Fibroblast of lung (primary cell): ENCODE measurements around the gene ARHGEF16. TPM values are rescaled to one million over a fixed set of nuclear protein-coding genes. Genes with fewer than 3 reads are reported as not detected.

Source experiments
- DNase-seq, 2 donors: peaks; one replicate each; pipeline versions ENCODE4 v3.0.0 to v3.0.0-alpha.2; 2010; ENCODE audit warnings: low read depth in 2 of 2
- H2AFZ ChIP-seq: 2 replicates; pipeline ENCODE4 v1.5.1; 2012; ENCODE audit warnings: low read length, control low read depth, inconsistent platforms
- H3K27ac ChIP-seq: 2 replicates; pipeline ENCODE4 v1.5.1; 2011; ENCODE audit warnings: low read length, control low read depth; ENCODE audit not compliant: insufficient read depth
- H3K27me3 ChIP-seq: 2 replicates; pipeline ENCODE4 v1.5.1; 2011; ENCODE audit warnings: mild to moderate bottlenecking, low read length; ENCODE audit not compliant: control insufficient read depth, insufficient read depth
- H3K36me3 ChIP-seq: 2 replicates; pipeline ENCODE4 v1.5.1; 2011; ENCODE audit warnings: low read length; ENCODE audit not compliant: control insufficient read depth, insufficient read depth
- H3K4me1 ChIP-seq: 2 replicates; pipeline ENCODE4 v1.5.1; 2011; ENCODE audit warnings: low read length; ENCODE audit not compliant: control insufficient read depth, insufficient read depth; ENCODE audit errors: extremely low read depth
- H3K4me2 ChIP-seq: 2 replicates; pipeline ENCODE4 v1.5.1; 2011; ENCODE audit warnings: low read length, control low read depth; ENCODE audit not compliant: insufficient read depth; ENCODE audit errors: extremely low read depth
- H3K4me3 ChIP-seq, 4 experiments: fragments of 200-600 bp in 1 of 4; sonication (generic) in 1 of 4; replicated peaks in 1 of 4; 2 replicates each; pipeline ENCODE4 v1.5.1; 2011 to 2016; ENCODE audit warnings: low read length in 4 of 4, low read depth in 3 of 4, mild to moderate bottlenecking in 3 of 4, control low read depth in 2 of 4, inconsistent platforms in 1 of 4, mixed read lengths in 1 of 4; ENCODE audit not compliant: insufficient read depth in 1 of 4; ENCODE audit errors: control extremely low read depth in 1 of 4
- H3K79me2 ChIP-seq: 2 replicates; pipeline ENCODE4 v1.5.1; 2012; ENCODE audit warnings: mild to moderate bottlenecking, low read length, inconsistent platforms; ENCODE audit not compliant: control insufficient read depth, insufficient read depth
- H3K9ac ChIP-seq: 2 replicates; pipeline ENCODE4 v1.5.1; 2011; ENCODE audit warnings: mild to moderate bottlenecking, low read length, control low read depth; ENCODE audit not compliant: insufficient read depth
- H3K9me3 ChIP-seq: 2 replicates; pipeline ENCODE4 v1.5.1; 2012; ENCODE audit warnings: low read depth, low read length; ENCODE audit not compliant: control insufficient read depth, insufficient read depth
- H4K20me1 ChIP-seq: 2 replicates; pipeline ENCODE4 v1.5.1; 2011; ENCODE audit warnings: low read length; ENCODE audit not compliant: control insufficient read depth, insufficient read depth; ENCODE audit errors: extremely low read depth
- CTCF ChIP-seq, 2 donors: IDR thresholded peaks in 1 of 2; conservative IDR thresholded peaks in 1 of 2; 1 replicate in 1 of 2; 2 replicates in 1 of 2; pipeline ENCODE4 v1.5.1; 2011 to 2012; ENCODE audit warnings: low read length in 2 of 2, control low read depth in 1 of 2, inconsistent platforms in 1 of 2, low read depth in 1 of 2, mild to moderate bottlenecking in 1 of 2
- EZH2 ChIP-seq: IDR thresholded peaks from 2 replicates; pipeline ENCODE4 v1.5.1; 2012; ENCODE audit warnings: low read length, control low read depth, mild to moderate bottlenecking; ENCODE audit errors: missing control alignments
- polyA plus RNA-seq, 2 donors: library from polyadenylated mRNA; depleted of rRNA in 1 of 2; stranded (reverse) in 1 of 2; unstranded in 1 of 2; fragments of >200 nt; gene quantifications; 2 replicates each; pipeline ENCODE4 v1.2.1, GENCODE V29; 2011 to 2012; ENCODE audit warnings: missing spikeins in 1 of 2
- total RNA-seq: library from RNA; depleted of rRNA; stranded (reverse); fragments of >200 nt; gene quantifications from 2 replicates; pipeline ENCODE4 v1.2.1, GENCODE V29; 2014

Gene ARHGEF16
- total and polyA plus RNA-seq, 2 donors (not counting 1 experiment from before 2014, with no cell fraction given): 0.02 to 0.17 TPM

GRCh38 chr1:3439346-3440299, 14.8 kb upstream of the ARHGEF16 start:
- H3K36me3 ChIP-seq: no peaks in the 10 kb centered on the region
- DNase-seq: no peak
- H3K27ac ChIP-seq: no peak overlapping the region
- H3K9ac ChIP-seq: no peak overlapping the region
- peaks cover 4% of the 10 kb centered on the region for H3K27me3 ChIP-seq
- H3K4me2 ChIP-seq: no peak overlapping the region
- no peaks in the 10 kb centered on the region for H4K20me1 ChIP-seq
- H3K9me3 ChIP-seq: no peaks in the 10 kb centered on the region
- H3K4me1 ChIP-seq: no peaks in the 10 kb centered on the region
- TF ChIP-seq CTCF (conservative IDR thresholded peaks at IDR 0.05 in 1 of 2, IDR thresholded peaks at IDR 0.05 in 1 of 2; ENCODE audit: low read depth in 1 of 2, low read length in 2 of 2): no peak
- TF ChIP-seq EZH2: no peak
- no peak overlapping the region for H2AFZ ChIP-seq
- H3K4me3 ChIP-seq: no peak overlapping the region
- H3K79me2 ChIP-seq: no peaks in the 10 kb centered on the region

GRCh38 chr1:3440300-3440681, 14.2 kb upstream of the ARHGEF16 start:
- DNase-seq: no peak
- Histone ChIP-seq H2AFZ (no peak overlapping the region), H3K4me3 (no peak overlapping the region), H4K20me1 (no peaks in the 10 kb centered on the region), H3K9me3 (no peaks in the 10 kb centered on the region), H3K4me2 (no peak overlapping the region), H3K27me3 (peaks cover 4% of the 10 kb centered on the region), H3K9ac (no peak overlapping the region), H3K79me2 (no peaks in the 10 kb centered on the region), H3K4me1 (no peaks in the 10 kb centered on the region), H3K36me3 (no peaks in the 10 kb centered on the region), H3K27ac (no peak overlapping the region)
- TF ChIP-seq CTCF (conservative IDR thresholded peaks at IDR 0.05 in 1 of 2, IDR thresholded peaks at IDR 0.05 in 1 of 2; ENCODE audit: low read depth in 1 of 2, low read length in 2 of 2) (no peak), EZH2 (no peak)

- Histone ChIP-seq H3K27me3 (peaks cover 4% of the 10 kb centered on the region), H3K4me2 (no peak overlapping the region), H2AFZ (no peak overlapping the region), H3K27ac (no peak overlapping the region), H3K79me2 (no peaks in the 10 kb centered on the region), H3K36me3 (no peaks in the 10 kb centered on the region), H4K20me1 (no peaks in the 10 kb centered on the region), H3K9me3 (no peaks in the 10 kb centered on the region), H3K4me3 (no peak overlapping the region), H3K9ac (no peak overlapping the region), H3K4me1 (no peaks in the 10 kb centered on the region)
- TF ChIP-seq EZH2 (no peak), CTCF (conservative IDR thresholded peaks at IDR 0.05 in 1 of 2, IDR thresholded peaks at IDR 0.05 in 1 of 2; ENCODE audit: low read depth in 1 of 2, low read length in 2 of 2) (no peak)
- DNase-seq: no peak
Measured at GRCh38 chr1:3440711-3441409, 13.6 kb upstream of the ARHGEF16 start.
